ENCODE data around the gene LRRTM4.

DNA sequence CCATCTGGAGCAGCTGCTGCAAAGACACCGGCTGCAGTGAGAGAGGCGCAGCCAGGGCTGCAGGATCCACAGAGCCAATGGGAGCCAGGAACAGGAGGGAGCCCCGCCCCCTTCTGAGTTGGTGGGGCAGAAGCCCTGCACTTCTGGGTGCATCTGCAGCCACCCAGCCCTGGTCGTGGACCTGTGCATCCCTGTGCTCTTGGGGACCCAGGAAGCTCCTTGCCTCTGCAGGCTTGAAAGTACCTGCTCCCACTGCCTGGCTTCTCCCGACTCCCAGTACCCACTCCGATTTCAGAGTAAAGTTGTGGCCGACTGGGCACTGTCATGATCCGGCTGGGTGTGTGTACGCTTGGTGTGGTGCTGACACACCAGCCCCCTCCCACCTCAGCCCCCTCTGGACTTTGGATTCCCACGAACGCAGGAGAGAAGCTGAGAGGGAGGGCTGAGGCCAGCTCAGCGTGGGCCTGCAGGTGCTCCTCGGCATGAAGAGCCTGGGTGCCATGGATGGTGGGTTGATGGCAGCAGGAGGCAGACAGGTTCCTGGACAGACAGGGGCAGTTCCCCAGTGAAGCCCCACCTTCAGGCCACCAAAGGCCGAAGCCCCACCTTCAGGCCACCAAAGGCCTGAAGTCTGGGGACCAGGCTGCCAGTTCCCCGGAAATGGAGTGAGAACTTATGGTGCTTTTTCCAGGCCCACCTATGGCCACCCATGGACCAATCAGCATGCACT, 34.9 kb downstream of the LRRTM4 start:
- TF ChIP-seq, protein P1, sequence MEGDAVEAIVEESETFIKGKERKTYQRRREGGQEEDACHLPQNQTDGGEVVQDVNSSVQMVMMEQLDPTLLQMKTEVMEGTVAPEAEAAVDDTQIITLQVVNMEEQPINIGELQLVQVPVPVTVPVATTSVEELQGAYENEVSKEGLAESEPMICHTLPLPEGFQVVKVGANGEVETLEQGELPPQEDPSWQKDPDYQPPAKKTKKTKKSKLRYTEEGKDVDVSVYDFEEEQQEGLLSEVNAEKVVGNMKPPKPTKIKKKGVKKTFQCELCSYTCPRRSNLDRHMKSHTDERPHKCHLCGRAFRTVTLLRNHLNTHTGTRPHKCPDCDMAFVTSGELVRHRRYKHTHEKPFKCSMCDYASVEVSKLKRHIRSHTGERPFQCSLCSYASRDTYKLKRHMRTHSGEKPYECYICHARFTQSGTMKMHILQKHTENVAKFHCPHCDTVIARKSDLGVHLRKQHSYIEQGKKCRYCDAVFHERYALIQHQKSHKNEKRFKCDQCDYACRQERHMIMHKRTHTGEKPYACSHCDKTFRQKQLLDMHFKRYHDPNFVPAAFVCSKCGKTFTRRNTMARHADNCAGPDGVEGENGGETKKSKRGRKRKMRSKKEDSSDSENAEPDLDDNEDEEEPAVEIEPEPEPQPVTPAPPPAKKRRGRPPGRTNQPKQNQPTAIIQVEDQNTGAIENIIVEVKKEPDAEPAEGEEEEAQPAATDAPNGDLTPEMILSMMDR (optimal IDR thresholded peaks at IDR 0.05 in 1 of 3, IDR thresholded peaks at IDR 0.05 in 1 of 3, conservative IDR thresholded peaks at IDR 0.05 in 1 of 3; ENCODE audit: extremely low read depth in 1 of 3, insufficient read depth in 2 of 3, low read length in 3 of 3) = no peak
- TF ChIP-seq EZH2 (IDR thresholded peaks at IDR 0.05; ENCODE audit: low read length) = no peak
